Activated T-cell treated with anti-CD3 and anti-CD28 coated beads for 48 hours (primary cell): Measurements from ENCODE around the gene HS6ST3.

Experiments used
- DNase-seq: peaks from one replicate; pipeline ENCODE4 v3.0.0-alpha.2; 2020; ENCODE audit warnings: low read depth

HS6ST3 gene

DNA sequence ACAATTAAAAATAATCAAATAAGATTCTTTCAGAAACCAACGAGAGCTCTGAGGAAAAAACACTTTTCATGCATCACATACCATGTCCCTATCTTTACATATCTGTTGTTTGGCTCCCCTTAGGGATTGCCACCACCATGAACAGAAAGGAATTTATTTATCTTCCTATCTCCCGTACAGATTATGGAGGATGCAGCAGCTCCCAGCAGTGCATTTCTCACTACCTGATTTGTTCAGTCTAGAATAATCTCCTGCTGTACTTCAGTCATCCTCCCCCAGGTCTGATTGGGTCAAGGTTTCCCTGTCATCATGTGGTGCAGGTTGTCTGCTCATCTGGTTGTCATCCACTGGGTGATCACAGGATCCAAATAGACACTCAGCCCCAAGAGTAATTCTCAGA, 453.1 kb downstream of the HS6ST3 start:
- DNase-seq, result no peak

DNA sequence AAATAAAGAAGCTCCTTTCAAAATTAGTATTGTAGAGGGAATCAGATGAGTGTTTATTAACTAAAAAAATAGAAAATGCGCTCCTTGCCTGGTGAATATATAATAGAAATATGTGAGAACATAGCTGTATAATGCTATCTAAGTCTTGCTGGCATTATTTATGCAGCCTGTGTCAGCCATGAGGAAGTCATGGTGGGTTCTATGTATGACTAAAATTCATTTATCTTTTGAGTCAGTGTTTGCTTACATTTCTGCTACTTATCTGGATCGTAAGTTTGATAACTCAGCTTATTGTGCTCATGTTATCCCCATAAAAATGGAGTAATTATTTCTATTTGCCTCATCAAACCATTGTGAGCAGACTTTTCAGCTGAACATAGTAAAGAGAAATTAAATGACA, 455.1 kb downstream of the HS6ST3 start:
- DNase-seq, result no peak

DNA sequence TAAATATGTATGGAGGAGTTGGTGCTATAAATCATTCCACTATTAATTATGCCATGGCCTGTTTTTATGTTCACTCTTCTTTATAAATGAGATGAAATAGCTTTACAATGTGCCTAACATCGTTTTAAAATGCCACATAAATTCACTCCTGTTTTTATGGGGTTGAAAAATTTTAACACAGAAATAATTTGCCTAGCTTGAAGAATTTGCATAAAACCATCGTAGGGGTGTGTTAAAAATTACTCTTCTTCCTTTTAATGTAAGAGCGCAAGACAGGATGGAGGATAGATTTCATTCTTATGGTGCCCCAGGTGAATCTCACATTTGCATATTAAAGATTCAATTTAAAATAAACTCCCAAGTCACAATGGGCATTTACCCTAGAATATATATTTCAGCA, 456.6 kb downstream of the HS6ST3 start:
- DNase-seq, result no peak

DNA sequence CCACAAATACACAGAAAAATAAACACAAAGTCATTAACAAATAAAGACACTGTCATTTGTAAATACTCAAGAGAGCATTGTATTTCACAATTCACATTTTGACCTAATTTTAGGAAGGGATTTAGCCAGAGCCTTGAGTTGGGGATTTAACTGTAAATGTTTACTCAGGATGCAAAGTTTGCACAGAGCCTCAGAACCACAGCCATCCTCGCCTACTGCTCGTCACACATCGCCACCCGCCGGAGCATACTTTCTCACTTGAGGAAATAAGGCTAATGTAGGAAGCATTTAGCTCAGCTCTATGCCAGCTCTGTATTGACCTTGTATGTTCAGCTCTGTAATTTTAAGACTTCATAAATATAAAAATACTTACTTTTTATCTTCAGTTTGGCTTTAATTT, 461.6 kb downstream of the HS6ST3 start:
- DNase-seq, result no peak

DNA sequence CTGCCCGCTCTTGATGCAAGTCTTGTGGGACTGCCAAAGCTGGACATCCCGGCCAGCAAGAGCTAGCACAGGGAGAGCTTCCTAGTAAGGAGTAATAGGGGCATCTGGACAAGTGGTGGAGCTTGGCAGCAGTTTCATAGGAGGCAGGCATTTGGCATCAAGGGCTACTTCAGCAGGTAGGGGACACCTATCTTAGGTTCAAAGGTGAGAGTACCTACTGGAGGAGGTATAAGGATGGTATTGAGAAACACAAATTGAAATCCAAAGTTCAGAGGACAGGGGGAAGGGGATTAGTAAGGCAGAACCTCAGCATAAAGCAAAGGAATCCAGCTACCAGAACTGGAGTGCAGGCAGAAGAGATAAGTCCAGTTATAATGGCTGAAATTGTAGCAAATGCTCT, 462.7 kb downstream of the HS6ST3 start:
- no peak for DNase-seq

DNA sequence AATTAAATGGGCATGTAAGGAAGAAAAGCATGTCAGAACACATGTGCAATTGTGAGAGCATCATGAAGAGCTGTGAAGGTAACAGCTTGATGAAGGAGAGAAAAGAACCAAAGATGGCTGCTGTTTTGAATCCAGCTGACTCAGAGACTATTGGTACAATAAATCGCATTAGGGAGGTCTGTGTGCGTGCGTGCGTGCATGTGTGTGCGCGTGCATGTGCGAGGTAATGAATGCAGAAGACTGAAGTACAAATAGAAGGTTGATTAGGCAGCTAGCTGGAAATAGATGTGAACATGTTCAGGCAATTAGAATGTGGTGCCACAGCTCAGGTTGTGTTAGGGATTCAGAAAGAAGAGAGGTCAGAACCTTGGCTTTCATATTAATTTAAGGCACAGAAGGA, 463.9 kb downstream of the HS6ST3 start:
- DNase-seq, result no peak

DNA sequence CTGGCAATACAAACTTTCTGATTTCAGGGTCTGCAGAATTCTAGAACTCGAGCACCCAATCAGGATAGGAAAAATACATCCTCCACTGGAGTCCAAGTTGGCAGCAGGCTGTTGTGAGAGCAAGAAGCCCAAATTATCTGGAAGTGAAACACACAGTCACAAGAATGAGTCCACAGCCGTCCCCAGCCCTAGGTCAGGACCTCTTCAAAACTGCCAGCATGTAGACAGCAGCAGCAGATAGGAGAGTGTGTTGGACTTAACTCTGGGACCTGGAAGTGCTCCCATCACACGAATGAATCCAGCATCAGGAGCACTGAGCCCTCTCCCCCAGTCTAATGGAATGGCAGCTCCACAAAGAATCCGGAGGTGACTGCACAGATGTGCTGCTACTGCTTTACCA, 483.7 kb downstream of the HS6ST3 start:
- no peak for DNase-seq

DNA sequence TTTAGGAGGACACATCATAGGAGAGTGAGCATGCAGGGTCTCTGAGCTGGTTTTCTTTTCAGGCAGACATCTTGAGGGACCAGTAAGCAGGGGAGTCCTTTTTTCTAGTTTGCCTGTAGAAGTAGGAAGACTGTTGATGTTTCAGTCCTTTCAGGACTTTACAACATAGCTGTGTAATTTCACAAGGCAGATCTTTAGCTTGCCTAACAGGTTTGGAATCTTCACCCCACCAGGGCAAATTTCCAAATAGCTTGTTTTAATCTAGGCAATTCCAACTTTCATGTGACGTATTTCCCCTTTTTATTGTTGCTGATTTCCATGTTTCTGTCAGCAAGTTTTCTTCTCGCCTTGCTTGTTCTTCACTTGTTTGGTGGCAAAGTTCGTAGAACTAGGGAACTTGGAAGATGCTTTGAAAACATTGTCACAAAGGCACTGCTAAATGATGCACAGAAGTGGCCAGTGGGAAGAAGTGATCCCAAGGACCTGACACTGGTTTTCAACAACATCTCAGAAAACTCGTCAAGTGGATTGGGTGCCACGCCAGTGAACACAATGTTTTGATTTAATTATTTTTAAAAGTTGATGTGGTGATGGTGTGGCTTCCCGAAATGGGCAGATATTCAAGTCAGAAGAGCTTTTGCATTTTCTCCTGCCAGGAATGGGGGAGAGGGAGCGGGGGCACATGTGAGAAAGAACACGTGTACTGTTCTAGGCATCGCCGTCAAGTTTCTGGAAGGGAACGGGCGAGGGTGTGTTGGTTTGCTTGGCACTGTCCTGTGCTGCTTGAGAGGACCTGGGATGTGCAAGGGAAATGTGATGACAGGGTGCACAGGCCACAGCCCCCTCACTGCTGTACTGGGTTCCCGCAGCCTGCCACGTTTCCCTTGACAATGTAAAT, 485.8 kb downstream of the HS6ST3 start:
- no peak for DNase-seq

DNA sequence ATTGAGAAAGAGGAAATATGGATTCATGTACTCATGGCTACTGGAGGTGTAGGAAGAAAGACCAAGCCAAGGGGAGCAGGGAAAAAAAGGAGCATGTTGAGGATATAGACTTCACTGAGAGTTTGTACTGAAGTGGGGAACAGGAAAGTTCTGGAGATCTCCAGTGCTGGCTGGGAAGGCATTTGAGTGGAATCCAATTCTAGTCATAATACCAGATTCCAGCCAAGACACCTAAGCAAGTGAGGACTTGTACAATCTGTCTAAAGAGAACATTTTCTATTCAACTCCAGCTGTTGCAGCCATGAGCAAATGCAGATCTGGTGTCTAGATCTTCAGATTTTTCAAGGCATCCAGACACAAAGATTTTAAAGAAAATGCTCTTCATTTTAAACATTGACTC, 491.8 kb downstream of the HS6ST3 start:
- DNase-seq, result no peak

DNA sequence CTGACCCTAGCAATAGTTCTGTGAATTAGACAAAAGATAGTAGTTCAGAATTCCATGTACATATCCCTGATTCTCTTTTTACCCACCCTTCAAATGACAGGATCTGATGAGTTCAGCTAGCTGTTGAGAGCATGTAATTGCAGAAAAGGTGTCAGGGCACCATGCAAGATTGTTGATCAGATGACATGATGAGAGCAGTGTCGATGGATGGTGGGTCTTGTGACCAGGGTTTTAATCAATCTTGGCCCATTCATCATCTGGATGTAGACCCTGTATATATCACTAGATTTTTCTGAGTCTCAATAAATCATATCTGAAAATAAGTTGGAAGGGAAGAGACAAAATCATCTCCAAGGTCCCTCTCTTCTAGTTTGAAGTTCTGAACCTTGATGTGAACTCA, 525.3 kb downstream of the HS6ST3 start:
- no peak for DNase-seq

DNA sequence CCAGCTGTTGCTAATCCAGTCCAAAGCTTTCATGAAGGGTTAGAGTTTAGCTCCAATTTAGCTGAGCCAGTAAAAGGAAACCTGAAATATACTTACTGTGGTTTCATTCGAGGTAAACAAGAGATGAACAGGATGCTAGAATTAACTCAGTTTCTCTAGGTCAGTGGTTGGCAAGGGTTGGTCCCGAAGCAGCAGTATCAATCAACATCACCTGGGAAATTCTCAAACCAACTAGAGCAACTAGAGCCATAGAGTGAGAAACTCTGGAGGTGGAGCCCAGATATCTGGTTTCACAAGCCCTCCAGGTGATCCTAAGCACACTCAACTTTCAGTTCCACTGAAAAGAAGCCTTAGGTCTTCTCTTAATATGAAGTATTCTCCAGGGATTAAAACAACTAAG, 527.6 kb downstream of the HS6ST3 start:
- DNase-seq, result no peak

DNA sequence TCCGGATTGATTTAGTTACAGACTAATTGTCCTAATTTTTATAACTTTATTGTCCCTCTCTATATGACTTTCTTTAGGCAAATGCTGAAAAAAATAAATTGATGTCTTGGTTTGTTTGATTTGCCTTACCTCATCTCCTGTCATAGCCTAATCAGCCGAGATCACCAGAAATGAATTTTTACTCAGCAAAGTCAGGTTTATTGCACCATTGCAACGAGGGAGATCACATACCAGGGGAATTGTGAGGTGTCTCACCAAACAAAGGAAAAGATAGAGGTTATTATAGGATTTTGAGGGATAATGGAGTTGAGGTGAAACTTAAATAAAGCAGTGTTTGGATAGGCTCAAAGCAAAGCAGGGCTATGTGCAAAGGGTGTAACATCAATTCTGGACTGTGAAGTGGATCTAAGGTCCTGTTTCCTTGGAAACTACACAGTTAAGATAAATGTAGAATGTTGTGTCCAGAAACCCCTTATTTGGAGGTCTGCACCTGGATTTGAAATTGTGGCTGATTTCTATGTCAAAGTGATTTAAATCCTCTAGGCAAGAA, 531.8 kb downstream of the HS6ST3 start:
- DNase-seq, result no peak

DNA sequence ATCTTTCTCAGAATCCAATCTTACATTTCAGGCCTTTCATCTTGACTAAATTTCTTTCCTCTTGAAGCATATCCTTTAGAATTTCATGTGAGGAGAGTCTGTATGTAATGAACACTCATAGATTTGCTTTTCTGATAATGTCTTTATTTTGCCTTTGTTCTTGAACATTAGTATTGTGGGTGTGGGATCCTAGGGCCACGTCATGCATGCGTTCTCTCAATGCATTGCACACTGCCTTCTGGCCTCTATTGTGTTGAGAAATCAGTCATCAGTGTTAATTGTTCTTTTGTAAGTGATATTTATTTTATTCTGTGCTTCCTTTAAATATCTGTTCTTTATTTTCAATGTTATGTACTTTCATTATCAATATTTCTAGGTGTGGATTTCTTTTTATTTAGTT, 539.4 kb downstream of the HS6ST3 start:
- no peak for DNase-seq

DNA sequence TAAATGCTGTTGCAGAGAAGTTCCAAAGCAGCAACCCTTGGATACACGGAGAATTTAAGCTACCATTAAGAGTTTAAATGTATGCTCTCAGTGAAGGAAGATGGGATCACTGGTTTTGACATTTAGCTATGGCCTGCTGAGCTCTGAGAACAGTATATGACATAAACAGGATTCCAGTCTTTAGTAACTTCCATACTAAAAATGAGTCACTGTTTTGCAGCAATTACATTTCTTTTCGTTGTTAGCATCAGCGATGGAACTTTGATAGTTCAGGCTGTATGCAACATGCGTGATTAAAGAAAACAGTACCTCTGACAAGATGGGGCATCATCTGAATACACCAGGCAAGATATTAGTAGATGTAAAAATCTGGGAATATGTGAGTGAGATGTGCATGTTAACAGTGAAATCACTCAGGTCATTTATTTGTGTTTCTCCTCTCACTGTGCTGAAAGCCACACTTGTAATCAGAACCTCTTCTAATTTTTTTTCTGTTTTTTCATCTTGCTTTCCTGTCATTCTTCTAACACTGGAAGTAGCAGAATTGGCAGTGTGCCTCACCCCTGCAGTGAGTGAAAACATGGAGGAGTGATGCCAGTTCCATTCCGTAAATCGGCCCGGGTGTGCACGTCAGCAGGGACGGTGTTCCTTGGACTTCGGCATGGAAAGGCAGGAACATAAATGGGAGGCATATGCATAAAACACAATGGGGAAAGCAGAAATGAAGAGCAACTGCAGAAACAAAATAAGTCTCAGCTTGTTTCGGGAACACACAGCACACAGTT, 542.8 kb downstream of the HS6ST3 start:
- DNase-seq, result no peak

DNA sequence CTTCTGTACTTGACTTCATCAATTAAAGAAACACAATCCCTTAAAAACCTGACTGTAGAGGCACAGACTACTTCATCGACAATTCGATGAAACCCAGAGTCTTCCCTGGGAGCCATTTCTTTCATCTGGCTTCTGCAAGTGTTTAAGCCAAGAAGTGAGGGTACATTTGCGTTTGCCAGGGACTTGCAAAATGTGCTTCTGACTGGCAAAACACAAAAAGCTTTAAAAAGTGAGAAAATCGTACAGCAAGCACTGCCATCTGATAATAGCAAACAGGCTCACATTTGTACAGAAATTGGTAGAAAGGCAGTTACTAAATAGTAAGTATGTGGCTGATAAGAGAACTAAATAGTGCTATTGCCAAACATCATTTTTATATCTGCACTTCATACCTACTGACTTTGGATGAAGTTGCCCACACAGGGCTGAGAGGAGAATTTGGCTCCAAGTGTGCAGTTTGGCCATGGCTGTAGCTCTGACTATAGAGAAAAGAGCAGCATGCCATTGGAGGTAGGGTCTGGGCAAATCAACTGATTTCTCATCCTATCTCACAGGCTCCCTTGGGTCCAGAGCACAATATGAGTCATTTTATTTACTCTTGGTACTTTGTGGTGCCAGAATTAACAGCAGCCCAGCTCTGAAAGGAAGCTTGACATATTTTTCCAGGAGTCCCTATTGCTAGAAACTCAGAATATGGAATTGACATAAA, 546.2 kb downstream of the HS6ST3 start:
- DNase-seq, result no peak

DNA sequence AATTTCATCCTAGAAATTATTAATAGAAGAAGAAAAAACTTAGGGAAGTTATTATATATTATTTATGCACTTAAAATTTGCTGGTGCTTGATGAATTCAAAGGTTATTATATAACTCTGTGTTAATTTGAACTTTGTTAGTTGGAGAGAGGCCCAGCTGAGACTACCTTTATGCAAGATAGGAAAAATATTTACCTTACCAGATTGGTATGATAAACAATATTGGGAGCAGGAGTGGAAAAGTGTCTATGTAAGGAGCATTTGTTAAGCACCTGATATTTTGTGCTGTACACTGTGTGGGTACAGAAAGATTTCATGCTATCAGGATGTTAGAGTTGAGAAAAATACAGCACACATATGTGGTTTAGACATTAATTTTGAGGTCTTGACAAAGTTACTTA, 547.1 kb downstream of the HS6ST3 start:
- no peak for DNase-seq

DNA sequence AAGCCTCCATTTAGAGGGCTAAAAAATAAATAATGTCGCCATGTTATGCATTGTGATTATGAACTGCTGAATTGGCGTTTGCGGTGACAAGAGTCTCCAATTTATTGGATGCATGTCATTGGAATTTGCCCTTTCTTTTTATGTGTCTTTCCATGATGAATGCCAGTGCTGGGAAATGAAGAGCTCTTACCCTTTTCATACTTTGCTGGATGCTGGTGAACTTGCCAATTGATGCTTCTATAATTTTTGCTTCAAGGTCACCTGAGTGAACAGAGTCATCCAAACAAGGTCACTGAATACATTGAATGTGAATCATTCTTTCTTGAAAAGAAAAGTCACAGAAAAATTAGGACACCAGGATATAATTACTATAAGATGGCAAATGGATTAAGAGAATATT, 556.2 kb downstream of the HS6ST3 start:
- DNase-seq, result no peak

DNA sequence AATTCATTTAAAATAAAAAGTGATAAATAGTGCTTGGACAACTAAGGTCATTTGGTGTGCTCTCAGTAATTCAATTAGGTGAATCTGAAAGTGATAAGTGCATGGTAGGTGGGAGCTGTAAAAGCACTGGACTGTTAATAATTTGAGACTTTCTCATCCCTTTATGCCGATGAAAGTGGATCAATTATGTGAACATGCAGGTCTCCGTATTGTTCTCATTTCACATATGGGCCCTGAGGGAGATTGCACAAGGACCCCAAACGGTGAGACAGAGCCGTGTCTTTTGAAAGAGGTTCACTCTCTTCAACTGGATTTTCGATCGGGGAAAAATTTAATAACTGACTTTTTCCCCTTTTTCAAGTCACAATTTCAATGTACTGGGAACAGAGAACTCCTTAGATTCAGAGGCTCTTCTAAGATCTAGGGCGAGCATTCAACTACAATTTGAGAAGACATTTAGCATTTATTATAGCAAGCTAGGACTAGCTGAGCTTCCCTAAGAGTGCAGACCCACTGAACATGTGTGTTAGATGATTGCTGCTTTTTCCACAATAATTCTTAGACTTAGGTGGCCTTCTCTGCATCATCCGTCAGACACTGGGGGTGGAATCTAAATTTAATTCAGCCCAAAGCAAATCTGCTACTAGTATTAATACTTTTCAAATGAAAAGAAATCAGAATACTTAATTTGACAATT, 556.8 kb downstream of the HS6ST3 start:
- DNase-seq, result no peak

DNA sequence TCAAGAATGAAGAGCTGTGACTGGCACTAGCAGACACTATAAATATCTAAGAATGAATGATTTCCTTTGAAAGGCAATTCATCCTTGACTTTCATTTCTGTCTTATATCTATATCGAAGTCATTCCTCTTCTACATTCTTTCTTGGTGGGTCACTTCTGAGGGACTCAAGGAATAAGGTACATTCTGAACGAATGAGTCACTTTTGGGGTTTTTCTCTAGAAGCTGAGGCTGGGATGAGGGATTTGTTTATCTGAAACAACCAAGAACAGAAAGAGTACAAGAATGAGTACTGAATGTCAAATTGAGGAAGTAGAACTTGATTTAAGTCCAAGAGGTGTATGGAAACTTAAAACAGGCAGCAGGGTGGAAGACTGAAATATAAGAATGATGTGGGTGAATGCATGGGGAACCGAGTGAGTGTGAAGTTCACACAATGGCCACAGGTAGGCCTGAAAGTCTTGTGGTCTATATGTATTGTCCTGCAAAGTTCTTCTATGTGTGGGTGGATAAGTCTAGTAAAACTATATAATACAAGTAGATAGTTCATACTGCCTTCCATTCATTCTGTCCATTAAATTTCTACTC, 560.5 kb downstream of the HS6ST3 start:
- DNase-seq, result no peak

DNA sequence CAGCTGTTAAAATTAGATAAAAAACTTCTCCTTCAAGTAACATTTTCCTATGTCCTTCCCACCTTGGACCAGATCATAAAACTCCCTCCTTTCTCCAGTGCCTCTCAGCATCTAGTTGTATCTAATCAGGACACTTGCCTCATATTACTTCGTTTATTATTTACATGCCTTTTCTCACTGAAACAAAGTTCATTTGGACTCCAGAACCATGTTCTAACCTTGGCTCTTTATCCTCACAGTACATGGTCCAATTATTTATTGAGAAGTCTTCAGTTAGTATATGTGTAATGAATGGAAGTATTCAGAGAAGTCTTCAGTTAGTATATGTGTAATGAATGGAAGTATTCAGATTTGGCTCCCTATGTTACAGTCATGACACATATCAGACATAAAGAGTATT, 561.7 kb downstream of the HS6ST3 start:
- no peak for DNase-seq

DNA sequence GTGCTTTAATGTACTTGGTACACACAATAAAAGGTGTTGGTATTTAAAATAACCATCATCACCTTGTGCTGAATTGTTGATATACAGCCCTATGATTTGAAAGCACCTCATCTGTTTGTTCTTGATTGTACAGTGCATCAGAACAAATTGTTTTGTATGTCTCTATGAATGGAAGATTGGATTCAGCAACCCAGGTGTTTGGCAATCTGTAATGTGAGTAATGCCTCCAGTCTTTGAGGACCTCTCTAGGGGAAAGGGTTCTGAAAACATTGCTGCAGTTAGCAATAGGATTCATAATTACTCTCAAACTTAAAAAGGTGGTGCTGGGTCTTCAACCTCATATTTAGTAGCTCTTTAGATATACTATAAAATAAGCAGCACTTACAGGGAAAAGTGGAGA, 562.6 kb downstream of the HS6ST3 start:
- DNase-seq, result no peak

DNA sequence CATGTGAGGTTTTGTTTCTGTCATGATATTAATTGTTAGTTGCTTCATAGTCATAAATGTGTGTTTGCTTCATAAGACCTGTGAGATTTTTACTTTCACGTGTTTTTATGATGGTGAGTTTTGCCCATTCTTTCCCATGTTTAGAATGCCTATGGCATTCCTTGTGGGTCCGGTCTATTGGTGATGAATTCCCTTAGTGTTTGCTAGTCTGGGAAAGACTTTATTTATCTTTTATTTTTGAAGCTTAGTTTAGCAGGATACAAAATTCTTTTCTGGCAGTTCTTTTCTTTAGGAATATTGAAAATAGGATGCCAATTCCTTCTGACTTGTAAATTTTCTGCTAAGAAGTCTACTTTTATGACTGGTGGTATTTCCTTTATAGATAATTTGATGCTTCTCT, 571.7 kb downstream of the HS6ST3 start:
- no peak for DNase-seq
